Measurements from ENCODE around the gene SPRR1A.

Gene SPRR1A

DNA sequence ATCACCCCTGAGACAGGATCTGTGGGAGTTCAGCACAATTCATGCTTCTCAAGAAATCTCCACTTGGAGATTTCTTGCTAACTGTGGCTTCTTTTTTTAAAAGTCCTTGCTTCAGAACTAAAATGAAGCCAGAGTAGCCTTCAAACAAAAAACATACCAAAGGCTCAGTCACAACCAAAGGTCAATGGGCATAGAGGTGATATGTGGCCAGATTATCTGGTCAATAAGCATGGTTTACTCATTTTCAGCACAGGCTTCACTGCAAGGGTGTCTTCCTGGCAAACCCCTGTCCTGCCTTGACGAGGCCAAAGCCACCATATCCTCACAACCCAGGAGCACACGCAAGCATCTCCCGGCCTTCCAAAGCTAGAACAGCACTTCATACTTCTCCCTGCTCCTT is 24.6 kb upstream of the SPRR1A start:
- H3K27ac ChIP-seq = no peak overlapping the region
- no peaks in the 10 kb centered on the region for H3K4me1 ChIP-seq (ENCODE audit: control insufficient read depth in 1 of 2, insufficient read depth in 1 of 2, low read depth in 1 of 2, low read length in 1 of 2)
- H3K9me3 ChIP-seq = no peaks in the 10 kb centered on the region
- no peaks in the 10 kb centered on the region for H3K36me3 ChIP-seq
- H3K4me3 ChIP-seq (ENCODE audit: low read depth in 1 of 2, low read length in 1 of 2) = no peak overlapping the region
- H3K27me3 ChIP-seq = peaks cover 3% of the 10 kb centered on the region
- TF ChIP-seq, protein P1, sequence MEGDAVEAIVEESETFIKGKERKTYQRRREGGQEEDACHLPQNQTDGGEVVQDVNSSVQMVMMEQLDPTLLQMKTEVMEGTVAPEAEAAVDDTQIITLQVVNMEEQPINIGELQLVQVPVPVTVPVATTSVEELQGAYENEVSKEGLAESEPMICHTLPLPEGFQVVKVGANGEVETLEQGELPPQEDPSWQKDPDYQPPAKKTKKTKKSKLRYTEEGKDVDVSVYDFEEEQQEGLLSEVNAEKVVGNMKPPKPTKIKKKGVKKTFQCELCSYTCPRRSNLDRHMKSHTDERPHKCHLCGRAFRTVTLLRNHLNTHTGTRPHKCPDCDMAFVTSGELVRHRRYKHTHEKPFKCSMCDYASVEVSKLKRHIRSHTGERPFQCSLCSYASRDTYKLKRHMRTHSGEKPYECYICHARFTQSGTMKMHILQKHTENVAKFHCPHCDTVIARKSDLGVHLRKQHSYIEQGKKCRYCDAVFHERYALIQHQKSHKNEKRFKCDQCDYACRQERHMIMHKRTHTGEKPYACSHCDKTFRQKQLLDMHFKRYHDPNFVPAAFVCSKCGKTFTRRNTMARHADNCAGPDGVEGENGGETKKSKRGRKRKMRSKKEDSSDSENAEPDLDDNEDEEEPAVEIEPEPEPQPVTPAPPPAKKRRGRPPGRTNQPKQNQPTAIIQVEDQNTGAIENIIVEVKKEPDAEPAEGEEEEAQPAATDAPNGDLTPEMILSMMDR (IDR thresholded peaks at IDR 0.05) = no peak

DNA sequence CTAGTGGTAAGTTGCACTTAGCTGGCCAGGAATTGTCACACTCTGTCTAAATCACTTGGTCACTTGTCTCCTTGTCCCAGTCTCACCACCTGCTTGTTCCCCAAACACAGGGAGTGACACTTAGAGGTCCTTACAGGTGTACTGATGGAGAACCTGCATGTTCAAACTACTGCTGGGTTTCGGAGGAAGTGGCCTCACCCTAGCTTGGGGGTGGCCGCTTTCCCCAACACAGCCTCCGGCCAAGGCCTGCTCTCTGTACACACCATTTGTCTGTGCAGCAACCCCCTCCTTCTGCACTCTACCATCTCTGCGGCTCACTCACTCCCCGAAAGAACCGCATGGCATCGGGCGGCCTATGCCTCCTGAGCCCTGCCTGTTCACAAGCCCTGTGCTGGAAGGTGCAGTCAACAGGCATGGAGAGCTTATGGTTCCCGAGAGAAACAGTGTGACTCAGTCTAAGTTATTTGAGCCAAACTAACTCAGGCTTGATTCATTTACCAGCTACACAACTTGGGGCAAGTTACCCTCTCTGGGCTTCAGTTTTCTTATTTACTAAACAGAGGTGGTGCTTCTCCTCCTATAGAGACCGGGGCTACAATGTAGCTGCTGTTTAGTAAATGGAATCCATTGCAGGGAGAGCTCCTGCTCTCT is 24.0 kb upstream of the SPRR1A start:
- no peaks in the 10 kb centered on the region for H3K4me1 ChIP-seq (ENCODE audit: control insufficient read depth in 1 of 2, insufficient read depth in 1 of 2, low read depth in 1 of 2, low read length in 1 of 2)

DNA sequence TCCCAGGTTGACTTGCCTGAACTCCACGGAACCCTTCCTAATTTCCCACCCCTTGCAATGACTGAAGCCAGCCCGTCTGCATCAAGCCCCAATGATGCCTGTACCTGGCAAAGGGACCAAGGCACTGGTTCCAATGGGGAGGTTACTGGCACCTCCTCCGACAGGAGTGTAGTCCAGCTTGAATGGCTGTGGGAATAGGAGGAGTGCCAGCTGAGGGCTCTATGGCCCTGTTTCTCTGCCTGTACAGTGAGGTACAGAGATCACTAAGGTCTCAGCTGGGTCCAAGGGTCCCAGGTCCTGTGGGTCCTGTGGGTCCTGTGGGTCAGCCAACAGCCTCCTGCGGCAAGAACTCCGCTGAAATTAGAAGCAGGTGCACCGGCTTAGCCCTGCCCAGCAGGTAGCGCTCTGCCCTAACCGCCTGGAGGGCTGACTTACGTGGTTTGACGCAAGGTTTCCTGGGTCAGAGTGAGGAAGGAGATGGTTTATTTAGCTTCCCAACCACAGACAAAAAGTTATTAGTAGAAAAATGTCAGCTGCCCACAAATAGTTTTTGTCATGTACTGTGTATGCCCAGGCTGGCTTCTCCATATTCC is 23.3 kb upstream of the SPRR1A start:
- Histone ChIP-seq H3K4me1 (ENCODE audit: control insufficient read depth in 1 of 2, insufficient read depth in 1 of 2, low read depth in 1 of 2, low read length in 1 of 2) (no peaks in the 10 kb centered on the region), H3K4me3 (ENCODE audit: low read depth in 1 of 2, low read length in 1 of 2) (no peak overlapping the region), H3K27me3 (peaks cover 4% of the 10 kb centered on the region), H3K36me3 (no peaks in the 10 kb centered on the region), H3K9me3 (no peaks in the 10 kb centered on the region), H3K27ac (no peak overlapping the region)
- TF ChIP-seq, protein P1 (IDR thresholded peaks at IDR 0.05) = no peak

More for the DNA sequence above, 24.0 kb upstream of the SPRR1A start:
- Histone ChIP-seq H3K27me3 (peaks cover 3% of the 10 kb centered on the region), H3K36me3 (no peaks in the 10 kb centered on the region), H3K9me3 (no peaks in the 10 kb centered on the region), H3K4me3 (ENCODE audit: low read depth in 1 of 2, low read length in 1 of 2) (no peak overlapping the region), H3K27ac (no peak overlapping the region)
- TF ChIP-seq, protein P1 (IDR thresholded peaks at IDR 0.05) = no peak

DNA sequence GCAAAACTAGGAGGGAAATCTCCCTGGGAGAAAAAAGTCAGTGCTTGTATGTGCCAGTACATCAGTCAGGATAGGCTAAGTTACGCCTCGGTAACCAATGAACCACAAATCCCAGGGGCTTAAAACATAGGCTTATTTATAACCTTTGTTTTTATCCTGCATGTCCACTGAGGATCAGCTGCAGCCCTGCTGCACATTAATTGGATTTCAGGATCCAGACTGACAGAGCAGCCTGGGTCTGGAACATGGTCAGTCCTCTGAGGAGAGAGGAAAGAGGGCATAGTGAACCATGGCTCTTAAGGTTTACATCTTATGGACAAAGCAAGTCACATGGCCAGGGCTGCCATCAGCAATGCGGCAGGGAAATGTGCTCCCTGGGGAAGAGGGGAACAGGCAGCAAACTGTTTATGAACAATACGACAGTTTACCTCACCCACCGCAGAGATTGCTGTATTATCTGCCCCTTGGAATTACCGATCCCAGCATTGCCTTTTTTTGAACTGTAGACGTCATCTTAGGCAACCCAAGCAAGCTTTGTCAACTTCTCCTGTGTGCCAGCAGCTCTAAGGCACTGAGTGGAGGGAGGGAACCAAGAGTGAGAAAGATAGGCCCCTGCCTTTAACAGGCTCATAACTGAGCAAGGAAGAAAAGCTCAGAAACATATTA is 22.5 kb upstream of the SPRR1A start:
- Histone ChIP-seq H3K4me1 (ENCODE audit: control insufficient read depth in 1 of 2, insufficient read depth in 1 of 2, low read depth in 1 of 2, low read length in 1 of 2) (no peaks in the 10 kb centered on the region), H3K9me3 (no peaks in the 10 kb centered on the region), H3K27ac (no peak overlapping the region), H3K4me3 (ENCODE audit: low read depth in 1 of 2, low read length in 1 of 2) (no peak overlapping the region), H3K27me3 (peaks cover 12% of the 10 kb centered on the region), H3K36me3 (no peaks in the 10 kb centered on the region)
- TF ChIP-seq, protein P1 (IDR thresholded peaks at IDR 0.05) = no peak

DNA sequence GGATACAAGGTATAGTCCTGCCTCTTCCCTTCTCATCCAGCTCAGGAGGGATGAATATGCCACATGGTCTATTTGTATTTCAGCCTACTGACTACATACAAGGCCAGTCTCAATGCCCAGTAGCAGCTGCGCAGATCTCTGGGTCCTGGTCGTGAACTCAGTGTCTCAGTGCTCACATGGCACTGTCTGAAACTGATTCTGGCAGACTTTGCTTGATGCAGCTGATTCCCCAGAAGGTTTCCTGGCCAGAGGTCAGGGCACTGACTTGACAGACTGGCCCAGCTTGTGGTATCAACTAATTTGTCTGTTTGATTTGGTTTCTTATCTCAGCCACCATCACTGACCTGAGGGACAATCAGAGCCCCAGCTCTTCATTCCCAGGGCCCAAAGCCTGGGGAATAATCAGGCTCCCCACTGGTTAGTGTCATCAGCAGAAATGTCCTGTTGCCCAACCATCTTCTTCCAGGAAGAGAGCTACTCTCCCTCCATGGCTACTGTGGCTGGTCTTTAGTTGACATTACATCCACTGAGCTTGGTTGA is 20.9 kb upstream of the SPRR1A start:
- TF ChIP-seq, protein P1 (IDR thresholded peaks at IDR 0.05) = no peak
- H3K27ac ChIP-seq = no peak overlapping the region
- H3K27me3 ChIP-seq = peaks cover 24% of the 10 kb centered on the region
- no peaks in the 10 kb centered on the region for H3K36me3 ChIP-seq
- no peaks in the 10 kb centered on the region for H3K4me1 ChIP-seq (ENCODE audit: control insufficient read depth in 1 of 2, insufficient read depth in 1 of 2, low read depth in 1 of 2, low read length in 1 of 2)
- no peaks in the 10 kb centered on the region for H3K9me3 ChIP-seq
- no peak overlapping the region for H3K4me3 ChIP-seq (ENCODE audit: low read depth in 1 of 2, low read length in 1 of 2)
